ENCODE results near the gene SNX6.

GRCh38 chr14:34643361-34643760, 13.4 kb upstream of the SNX6 start:
- no peak for TF ChIP-seq CTCF (IDR thresholded peaks at IDR 0.05)
- no peak for TF ChIP-seq EZH2phosphoT487 (IDR thresholded peaks at IDR 0.05)

Data from neural progenitor cell (in vitro differentiated cells).